ENCODE data around the gene LATS2.

The LATS2 gene

DNA sequence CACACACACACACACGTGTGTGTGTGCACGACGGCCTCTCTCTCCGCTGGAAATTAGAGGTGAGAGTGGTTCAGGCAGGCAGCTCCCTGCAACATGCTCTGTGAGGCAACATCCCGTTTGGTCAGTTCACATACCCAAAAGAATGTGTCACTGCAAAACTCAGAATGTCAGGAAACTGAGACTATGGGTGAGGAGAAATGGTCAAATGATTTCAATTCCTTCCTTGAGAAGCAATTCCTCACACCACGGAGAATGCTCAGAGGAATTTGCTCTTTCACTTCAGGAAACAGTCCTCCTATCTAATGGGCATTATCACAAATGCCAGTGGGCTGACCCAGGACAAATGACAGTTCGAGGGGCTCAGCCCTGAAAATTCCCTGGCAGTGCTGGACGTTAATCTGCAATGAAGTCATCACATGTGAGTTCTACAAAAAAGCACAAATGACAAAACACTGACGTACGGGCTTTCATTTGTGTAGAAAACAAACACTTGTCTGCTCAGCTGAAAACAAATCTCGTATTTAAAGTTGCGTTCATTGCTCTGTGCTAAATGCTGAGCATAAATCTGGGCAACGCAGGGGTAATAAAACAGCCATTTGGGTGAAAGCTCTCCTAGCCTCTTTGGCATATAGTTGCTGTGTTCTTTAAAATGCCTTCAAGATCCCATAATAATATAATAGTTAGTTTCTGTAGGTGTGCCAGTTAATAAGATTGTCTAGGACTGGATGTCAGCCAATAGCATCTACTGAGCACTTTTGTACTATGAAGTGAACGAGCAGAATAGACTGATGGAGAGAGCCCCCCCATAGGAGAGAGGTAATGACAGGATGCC, 18.6 kb upstream of the LATS2 start:
- TF ChIP-seq, protein P1, sequence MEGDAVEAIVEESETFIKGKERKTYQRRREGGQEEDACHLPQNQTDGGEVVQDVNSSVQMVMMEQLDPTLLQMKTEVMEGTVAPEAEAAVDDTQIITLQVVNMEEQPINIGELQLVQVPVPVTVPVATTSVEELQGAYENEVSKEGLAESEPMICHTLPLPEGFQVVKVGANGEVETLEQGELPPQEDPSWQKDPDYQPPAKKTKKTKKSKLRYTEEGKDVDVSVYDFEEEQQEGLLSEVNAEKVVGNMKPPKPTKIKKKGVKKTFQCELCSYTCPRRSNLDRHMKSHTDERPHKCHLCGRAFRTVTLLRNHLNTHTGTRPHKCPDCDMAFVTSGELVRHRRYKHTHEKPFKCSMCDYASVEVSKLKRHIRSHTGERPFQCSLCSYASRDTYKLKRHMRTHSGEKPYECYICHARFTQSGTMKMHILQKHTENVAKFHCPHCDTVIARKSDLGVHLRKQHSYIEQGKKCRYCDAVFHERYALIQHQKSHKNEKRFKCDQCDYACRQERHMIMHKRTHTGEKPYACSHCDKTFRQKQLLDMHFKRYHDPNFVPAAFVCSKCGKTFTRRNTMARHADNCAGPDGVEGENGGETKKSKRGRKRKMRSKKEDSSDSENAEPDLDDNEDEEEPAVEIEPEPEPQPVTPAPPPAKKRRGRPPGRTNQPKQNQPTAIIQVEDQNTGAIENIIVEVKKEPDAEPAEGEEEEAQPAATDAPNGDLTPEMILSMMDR (IDR thresholded peaks at IDR 0.05; ENCODE audit: borderline replicate concordance, insufficient read depth, low read depth, low read length) = no peak
- H3K4me3 ChIP-seq (ENCODE audit: low read depth, low read length) = no peak overlapping the region

DNA sequence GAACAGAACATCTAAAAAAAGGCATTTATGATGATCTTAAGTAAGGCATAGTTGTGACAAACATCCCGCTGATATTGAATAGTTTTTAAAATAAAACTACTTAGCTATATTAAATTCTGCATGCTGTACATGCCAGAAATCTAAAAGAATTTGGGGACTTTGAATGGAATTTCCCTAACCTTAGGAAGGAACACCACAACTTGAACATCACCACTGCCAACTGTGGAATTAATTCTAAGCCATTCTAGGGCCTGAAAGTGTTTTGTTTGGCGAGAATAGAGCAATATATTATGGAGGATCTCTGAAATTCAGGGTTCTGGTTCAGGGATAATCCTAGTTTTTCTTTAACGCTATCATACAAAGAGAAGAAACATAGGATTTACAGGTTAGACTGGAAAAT, 17.8 kb upstream of the LATS2 start:
- TF ChIP-seq, protein P1 (IDR thresholded peaks at IDR 0.05; ENCODE audit: borderline replicate concordance, insufficient read depth, low read depth, low read length) = no peak
- H3K4me3 ChIP-seq (ENCODE audit: low read depth, low read length) = no peak overlapping the region

DNA sequence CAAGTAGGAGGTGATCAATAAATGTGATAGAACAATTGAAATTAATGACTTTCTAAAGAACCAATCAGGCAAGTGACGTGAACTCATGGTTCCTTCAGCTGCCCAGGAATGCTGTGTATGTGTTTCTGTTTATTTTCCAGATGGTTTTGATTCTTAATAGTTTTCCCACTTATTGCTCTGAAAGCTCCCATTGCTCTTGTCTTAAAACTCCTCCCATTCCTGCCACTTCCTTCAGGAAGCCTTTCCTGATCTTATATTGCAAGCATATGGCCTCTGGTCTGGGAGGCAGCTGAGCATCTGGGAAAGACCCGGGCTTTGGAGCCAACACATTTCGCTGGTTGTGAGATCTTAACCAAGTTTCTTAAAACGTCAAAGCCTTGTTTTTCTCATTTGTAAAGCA, 17.1 kb upstream of the LATS2 start:
- H3K4me3 ChIP-seq (ENCODE audit: low read depth, low read length) = no peak overlapping the region
- TF ChIP-seq, protein P1 (IDR thresholded peaks at IDR 0.05; ENCODE audit: borderline replicate concordance, insufficient read depth, low read depth, low read length) = no peak

DNA sequence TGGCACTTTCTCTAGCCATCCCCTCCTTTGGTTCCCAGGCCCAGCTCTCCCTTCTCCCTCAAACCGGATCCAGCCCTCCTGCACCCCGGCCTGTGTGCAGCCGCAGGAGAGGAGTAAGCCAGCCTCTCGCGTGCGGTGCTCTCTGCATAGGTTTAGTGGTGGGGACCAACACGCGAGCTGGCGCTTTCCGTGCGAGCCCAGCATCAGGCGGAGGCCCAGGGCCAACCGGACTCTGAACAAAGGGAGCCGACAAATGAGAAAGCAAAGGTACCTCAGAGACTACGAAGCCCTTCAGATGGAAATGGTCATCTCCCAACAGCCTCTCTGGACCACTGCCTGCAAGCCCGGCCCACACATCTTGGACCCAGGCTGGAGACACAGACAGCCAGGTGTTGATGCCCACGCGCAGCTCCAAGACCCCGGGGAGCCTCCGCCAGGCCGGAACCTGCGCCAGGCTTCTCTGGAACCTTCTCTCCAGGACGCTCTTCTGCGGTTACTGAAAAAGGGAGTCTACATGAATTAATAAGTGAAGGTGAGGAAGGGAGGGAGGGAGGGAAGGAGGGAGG, 16.5 kb upstream of the LATS2 start:
- H3K4me3 ChIP-seq (ENCODE audit: low read depth, low read length) = no peak overlapping the region
- TF ChIP-seq, protein P1 (IDR thresholded peaks at IDR 0.05; ENCODE audit: borderline replicate concordance, insufficient read depth, low read depth, low read length) = no peak

DNA sequence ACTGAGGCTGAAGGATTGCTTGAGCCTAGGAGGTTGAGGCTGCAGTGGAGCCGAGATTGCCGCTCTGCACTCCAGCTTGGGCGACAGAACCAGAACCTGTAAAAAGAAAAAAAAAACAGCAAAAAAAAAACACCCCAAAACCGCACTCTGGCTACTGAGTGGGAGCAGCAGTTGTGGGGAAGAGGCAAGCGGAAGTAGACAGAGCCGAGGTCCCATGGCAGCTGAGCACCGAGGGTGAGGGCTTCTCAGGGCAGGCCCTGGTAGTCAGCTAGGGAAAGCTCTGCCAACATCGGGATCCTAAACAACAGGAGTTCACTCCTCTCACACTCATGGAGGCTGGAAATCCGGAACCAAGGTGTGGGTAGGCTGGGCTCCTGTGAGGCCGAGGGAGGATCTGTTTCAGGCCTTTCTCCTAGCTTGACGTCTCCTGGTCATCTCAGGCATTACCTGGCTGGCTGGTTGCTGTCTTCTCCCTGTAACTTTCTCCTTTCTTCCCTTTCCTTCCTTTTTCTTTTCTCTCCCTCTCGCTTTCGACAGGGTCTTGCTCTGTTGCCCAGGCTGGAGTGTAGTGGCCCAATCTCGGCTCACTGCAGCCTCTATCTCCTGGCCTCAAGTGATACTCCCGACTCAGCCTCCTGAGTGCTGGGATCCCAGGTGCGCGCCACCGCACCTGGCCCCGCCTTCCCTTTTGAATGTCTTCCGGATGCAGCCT, 15.8 kb upstream of the LATS2 start:
- TF ChIP-seq, protein P1 (IDR thresholded peaks at IDR 0.05; ENCODE audit: borderline replicate concordance, insufficient read depth, low read depth, low read length) = no peak
- no peak overlapping the region for H3K4me3 ChIP-seq (ENCODE audit: low read depth, low read length)

DNA sequence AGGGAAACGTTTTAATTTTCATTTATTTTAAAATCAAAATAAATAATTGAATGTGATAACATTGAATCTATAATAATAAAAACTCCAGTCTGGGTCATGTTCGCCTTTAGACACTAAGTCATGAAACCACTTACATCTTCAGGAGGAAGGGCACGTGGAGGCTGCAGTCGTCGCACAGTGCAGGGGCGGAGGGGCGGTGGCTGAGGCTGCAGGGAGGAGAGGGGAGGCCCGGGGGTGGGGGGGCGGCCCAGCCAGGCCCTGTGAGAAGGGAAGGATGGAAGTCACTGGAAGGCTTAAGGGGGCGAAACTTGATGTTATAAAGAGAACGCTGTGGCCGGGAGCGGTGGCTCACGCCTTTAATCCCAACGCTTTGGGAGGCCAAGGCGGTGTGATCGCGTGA, 14.9 kb upstream of the LATS2 start:
- H3K4me3 ChIP-seq (ENCODE audit: low read depth, low read length) = no peak overlapping the region
- TF ChIP-seq, protein P1 (IDR thresholded peaks at IDR 0.05; ENCODE audit: borderline replicate concordance, insufficient read depth, low read depth, low read length) = no peak
